Stimulated activated CD8-positive, alpha-beta memory T cell treated with anti-CD3 and anti-CD28 coated beads, Interleukin-2, amount 100 ng/mL, for 1 hour (primary cell): Measurements from ENCODE around the gene GAB3.
"Not testable (repeated sequence)": the region's sequence is repeated elsewhere in the genome, so short reads cannot be mapped to it uniquely, and the experiment has no call there.

Experiments used
- DNase-seq, 2 donors: peaks; one replicate each; pipeline ENCODE4 v3.0.0-alpha.2; 2020; ENCODE audit warnings: low read depth in 2 of 2

Gene GAB3

DNA sequence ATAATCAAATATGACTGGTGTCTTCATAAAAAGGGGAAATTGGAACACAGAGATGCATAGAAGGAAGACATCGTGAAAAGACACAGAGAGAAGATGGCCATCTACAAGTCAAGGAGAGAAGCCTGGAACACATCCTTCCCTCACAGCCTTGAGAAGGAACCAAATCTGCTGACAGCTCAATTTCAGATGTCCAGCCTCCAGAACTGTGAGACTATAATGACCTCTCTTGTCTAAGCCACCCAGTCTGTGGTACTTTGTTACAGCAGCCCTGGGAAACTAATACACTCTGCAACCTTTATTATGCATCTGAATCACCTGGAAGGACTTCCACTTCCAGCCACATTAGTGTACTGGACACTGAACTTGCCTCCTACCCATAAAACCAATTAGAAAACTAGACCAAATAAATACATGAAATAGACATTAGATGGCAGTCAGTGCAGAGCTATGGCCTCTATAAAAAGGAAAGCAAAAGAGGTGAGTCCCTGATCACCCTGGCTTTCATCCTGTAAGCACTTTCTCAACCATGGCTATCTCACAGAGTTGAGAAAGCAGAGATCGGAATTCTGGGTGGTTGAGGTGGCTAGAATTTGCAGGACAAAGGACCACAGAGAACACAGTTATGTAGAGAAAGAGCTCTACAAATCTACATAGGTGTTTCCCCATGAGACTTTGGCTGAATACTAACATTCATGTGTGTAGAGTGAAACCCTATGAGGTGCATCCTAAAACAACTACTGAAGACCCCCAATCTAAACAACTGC lies 25.7 kb downstream of the GAB3 start:
- DNase-seq: no peak

DNA sequence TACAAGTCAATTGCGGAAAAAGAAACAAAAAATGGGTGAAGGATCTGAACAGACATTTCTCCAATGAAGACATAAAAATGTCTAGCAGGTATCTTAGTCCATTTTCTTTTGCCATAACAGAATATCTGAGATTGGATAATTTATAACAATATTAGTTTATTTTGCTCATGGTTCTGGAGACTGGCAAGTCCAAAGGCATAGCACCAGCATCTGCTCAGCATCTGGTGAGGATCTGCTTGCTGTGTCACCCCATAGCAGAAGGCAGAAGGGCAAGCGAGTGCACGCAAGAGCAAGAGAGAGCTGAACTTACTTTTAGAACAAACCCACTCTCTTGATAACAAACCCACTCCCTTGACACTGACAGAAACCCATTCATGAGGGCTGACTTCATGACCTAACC lies 29.7 kb downstream of the GAB3 start:
- DNase-seq: no peak

DNA sequence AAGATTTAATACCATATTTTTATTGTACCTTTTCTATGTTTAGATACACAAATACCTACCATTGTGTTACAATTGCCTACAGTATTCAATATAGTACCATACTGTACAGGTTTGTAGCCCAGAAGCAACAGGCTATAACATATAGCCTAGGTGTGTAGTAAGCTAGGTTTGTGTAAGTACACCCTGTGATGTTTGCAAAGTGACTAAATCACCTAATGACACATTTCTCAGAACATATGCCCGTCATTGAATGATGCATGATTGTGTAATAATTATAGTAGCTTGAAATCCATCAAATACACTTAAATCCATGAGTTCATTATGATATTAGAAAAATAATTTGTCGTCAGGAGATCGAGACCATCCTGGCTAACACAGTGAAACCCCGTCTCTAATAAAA lies 30.8 kb downstream of the GAB3 start:
- no peak for DNase-seq

DNA sequence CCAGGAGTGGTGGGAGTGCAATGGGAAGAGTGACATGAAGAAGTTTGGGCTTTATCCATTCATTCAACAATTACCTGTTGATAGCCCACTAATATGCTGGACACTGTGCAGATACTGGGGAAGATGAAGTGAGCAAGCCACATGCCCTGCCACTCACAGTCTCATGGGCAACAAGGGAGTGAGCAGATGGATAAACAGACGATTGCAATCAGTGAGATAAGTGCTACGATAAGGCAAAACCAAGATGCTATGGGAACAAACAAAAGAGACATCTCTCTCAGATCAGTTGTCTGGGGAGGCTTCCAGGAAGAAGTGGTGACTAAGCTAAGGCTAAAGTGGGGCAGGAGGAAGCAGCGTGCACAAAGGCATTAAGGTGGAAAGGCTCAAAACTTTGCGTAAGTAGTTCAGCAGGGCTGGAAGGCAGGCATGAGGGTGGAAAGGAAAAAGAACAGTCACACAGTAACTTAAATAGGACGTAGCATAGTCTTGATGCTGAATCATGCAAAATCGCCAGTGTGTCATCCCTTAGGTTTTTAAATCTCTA lies 31.7 kb downstream of the GAB3 start:
- no peak for DNase-seq

DNA sequence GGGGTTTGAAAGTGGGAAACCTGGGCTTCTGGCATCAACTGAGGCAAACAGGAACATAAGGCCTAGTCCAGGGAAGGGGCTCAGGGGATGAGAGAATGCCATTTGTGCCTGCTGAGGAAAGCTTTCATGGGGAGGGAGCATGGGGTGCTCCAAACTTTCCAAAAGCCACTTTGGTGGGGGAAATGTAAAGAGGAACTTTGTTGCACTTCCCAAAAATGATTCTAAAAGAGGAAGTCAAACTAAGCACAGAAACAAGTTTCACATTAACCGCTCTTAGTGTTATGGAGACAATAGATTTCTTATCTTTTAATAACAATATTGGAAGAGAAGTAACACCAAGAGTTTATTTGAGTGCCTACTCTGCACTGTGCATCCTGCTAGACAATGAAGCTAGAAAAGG lies 32.3 kb downstream of the GAB3 start:
- DNase-seq: no peak

DNA sequence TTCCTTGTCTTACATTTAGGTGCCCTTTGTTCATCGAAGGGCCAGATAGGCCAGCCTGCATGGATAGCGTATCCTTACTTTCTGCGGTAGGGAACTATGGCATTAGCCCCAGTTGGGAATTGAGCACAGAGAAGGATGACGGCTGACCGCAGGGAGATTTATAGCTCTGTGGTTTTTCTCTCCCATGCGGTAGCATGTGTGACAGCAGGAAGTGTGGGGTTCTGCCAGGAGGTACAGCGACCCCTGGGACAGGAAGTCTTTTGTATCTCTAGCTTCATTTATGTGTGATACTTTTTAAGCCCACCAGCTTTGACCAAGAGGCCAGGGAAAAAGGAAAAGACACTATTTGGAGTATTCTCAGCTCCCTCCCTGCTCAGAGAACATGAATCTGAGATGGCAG lies 33.1 kb downstream of the GAB3 start:
- no peak for DNase-seq

DNA sequence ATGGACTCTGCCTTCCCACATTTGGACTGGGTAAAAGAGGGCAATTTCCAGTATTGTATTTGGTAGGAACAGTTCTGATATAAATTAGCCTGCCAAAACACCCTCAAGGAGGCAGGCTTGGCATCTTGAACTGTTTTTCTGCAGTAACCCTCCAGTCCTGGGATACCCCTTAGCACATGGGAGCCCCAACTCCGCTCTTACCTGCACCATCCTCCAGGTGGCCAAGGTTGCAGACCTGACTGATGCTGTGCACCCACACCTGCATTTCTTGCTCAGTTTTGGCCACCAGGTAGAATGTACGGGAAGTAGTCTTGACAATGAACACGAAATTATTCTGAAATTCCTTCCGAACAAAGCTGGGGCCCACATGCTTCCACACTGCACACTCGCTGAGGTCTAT lies 35.1 kb downstream of the GAB3 start:
- no peak for DNase-seq

DNA sequence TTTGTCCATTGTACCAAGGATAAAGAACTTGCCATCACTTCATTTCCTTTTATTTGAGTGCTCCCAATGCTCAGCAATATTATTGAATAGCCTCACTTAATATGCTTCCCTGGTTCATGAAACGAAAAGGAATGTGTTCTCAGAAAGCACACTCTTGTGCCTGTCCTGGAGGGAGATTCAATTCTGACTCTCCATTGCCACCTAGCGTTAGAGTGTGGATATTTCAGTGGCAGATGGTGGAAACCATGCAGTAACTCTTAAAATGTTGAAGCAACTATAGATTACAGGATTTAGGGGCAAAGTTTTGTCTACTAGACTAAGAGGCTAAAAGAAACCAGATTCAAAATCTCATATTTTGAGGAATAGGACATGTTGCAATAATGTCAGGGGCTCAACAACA lies 36.0 kb downstream of the GAB3 start:
- no peak for DNase-seq

DNA sequence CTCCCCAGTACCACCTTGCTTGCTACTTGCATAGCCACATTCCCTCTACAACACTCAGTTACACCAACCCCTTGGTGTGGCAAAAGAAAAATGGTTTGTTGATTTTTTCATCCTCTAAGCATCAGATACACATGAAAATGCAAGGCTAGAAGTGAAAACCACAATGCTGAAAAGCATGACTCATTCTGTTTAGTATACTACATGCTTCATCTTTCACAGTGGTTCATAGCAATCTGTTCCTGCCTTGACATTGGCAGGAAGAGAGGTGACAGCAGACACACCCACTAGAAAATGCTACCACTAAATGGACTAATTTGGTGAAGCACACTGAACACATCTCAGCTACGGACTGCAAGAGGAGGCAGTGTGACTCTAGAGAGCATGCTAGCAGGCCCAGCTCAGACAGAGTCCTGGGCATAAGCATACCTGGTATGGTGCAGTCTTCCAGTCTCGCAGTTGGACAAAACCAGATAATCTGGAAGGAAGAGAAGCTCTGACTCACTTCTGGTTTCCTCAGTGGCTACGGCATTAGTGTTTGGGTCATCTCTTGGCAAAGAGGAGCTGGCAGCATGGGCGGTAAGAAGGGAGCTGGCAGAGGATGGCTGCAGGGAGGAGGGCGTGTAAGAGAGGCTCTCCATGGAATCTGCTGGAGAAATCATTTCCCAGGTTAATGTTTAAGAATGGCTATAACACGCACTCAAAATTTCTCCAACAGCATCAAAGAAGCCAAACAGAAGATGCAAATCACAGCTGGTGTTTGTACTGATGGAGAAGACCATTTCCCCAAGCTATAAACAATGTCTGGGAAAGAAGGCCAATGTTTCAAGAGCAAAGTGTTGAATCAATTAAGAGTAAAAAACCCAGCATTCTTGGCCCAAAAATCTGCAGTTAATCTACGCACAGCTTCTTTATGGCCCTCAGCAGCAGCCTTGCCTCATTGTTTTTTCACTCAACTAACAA lies 37.8 kb downstream of the GAB3 start:
- no peak for DNase-seq

DNA sequence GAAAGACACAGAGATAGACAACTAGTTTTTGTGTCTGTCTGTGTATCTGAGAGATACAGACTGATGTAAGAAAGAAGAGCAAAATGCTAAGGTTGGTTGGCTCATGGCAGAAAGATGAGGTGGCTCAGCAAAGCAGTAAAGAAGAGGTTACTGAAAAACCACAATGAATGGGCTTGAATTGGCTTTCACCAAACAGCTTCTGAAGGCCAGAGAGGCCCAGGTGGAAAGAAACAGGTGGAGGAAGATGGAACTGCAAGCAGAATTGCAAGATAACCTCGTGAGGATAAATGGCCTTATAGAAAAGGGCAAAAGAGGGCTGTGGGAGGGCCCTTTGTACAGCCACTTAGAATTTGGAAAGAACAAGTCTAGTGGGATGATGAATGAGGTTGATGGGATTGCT lies 39.6 kb downstream of the GAB3 start:
- no peak for DNase-seq

DNA sequence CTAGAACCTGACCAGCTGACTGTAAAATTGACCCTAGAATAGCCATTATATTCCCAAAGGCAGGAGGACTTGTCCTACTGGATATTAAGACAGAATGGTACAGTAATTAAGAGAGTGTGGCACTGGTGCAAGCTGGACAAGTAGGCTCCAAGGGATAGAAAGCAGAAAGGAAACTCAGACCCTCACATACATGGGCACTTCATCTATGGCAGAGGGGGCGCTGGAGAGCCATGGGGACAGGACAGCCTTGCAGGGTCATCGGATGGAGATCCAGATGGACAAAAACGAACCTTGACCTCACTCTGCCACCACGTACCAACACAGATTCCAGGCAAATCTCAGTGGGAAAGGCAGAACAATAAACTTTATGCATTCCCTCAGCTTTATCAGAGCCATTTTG lies 40.6 kb downstream of the GAB3 start:
- DNase-seq: no peak

DNA sequence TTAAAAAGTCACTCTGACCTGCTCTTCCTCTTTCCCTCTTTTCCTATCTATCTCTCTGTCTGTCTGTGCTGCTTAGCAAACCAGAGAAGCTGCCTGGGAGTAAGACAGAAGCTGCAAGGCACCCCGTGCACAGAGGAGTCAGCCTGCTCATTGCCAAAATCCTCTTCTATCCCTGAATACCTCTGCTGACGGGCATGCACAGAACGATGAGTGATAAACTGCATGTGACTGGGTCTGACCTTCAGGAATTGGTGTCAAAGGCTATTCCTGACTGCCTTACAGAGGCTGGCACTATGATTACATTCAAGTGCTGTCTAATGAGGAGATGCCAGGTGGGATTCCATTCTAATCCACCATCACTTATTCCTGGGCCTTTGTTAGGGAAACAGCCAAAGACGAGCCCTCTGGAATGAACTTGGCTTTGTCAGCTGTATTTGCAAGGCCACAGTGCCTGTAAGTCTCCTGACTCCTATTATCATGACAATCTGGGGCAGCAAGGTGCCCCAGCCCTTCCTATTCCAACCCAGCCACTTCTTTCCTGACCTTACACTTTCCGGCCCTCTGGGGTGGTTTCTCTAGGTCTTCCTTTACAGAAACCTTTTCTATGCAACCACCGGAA lies 52.1 kb downstream of the GAB3 start:
- DNase-seq: no peak

DNA sequence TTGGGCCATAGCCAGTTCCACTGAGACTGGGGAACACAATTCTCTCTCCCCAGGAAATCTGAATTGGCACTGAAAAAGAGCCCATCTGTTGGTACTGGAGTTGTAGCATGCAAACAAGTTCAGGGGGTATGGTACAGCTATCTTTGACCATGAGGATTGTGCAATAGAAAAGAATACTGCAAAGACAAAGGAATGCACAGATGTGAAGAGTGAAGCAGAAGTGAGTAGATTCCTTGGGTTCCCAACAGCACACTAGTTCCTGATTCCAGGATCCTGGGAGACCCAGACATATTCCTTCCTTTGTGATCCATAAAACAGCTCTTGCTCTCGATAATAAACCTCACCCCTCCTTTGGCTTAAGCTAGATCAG lies 54.2 kb downstream of the GAB3 start:
- DNase-seq: no peak

DNA sequence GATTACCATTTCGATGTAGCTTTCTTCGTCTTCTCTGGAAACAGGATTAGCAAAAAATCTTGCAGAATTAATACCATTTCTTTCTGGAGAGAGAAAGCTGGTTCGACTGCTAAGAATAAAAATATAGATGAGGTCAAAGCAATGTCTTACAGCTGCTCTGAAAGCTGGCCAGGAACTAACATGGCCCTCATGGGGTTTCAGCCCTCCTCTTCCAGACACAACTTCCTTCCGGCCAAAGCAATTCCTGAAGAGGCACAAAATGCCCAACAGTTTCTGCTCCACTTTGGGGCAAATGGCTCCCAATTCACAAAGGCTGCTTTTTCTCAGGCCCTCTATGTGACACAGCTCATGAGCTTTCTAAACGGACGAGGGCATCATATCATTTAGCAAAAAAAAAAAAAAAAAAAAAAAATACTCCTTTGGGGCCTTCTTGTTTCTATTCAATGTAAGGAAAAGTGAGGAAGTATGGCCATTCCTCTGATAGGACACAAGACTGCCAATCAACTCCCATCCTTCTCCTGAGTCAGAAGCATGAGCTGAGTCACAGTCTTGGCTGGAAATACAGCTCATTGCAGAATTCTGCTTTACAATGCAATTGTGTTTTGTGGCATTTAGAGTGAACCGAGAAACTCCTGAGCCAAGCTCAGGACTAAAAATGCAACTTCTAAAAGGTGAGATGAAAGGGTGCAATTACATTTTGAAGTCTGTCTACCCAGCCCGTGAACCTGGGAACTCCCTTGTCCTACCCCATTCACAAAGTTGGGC lies 54.8 kb downstream of the GAB3 start:
- DNase-seq: no peak

DNA sequence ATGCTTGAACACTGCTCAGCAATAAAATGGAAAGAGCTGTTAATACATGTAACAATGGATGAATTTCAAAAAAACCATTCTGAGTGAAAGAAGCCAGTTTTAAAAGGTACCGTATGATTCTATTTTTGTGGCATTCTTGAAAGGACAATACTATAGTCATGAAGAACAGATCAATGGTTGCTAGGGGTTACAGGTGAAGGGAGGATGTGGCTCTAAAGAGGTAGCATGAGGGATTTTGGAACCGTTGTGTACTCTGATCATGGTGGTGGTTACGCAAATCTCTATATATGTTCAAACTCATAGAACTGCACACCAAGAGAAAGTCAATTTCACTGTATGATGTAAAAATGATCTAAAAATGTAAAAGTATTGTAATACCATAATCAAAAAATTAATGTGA lies 57.5 kb downstream of the GAB3 start:
- no peak for DNase-seq

DNA sequence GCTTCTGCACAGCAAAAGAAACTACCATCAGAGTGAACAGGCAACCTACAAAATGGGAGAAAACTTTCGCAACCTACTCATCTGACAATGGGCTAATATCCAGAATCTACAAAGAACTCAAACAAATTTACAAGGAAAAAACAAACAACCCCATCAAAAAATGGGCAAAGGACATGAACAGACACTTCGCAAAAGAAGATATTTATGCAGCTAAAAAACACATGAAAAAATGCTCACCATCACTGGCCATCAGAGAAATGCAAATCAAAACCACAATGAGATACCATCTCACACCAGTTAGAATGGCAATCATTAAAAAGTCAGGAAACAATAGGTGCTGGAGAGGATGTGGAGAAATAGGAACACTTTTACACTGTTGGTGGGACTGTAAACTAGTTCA lies 60.4 kb downstream of the GAB3 start:
- DNase-seq: not testable (repeated sequence)

DNA sequence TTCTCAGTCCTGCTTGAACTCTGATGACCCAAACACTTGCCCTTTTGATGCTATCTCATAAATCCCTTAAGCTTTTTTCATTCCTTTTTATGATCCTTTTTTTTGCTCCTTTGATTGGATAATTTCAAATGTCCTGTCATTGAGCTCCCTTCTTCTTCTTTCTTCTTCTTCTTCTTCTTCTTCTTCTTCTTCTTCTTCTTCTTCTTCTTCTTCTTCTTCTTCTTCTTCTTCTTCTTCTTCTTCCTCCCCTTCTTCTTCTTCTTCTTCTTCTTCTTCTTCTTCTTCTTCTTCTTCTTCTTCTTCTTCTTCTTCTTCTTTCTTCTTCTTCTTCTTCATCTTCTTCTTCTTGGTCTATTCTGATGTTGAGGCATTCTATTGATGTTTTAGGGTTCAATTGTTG lies 78.8 kb downstream of the GAB3 start:
- DNase-seq: not testable (repeated sequence)

DNA sequence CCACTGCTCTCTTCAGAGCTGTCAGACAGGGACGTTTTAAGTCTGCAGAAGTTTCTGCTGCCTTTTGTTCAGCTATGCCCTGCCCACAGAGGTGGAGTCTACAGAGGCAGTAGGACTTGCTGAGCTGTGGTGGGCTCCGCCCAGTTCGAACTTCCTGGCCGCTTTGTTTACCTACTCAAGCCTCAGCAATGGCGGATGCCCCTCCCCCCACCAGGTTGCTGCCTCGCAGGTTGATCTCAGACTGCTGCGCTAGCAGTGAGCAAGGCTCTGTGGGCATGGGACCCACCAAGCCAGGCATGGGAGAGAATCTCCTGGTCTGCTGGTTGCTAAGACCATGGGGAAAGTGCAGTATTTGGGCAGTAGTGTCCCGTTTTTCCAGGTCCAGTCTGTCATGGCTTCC lies 80.0 kb downstream of the GAB3 start:
- not testable (repeated sequence) for DNase-seq

DNA sequence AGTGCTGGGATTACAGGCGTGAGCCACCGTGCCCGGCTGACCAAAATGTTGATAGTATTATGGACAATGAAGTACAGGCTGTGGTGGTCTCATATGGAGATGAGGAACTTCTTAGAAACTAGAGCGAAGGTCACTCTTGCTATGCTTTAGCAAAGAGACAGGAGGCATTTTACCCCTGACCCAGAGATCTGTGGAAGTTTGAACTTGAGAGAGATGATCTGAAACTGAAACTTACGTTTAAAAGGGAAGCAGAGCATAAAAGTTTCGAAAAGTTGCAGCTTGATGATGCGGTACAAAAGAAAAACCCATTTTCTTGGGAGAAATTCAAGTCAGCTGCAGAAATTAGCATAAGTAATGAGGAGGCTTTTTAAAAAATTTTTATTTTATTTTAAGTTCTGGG lies 89.0 kb downstream of the GAB3 start:
- no peak for DNase-seq

DNA sequence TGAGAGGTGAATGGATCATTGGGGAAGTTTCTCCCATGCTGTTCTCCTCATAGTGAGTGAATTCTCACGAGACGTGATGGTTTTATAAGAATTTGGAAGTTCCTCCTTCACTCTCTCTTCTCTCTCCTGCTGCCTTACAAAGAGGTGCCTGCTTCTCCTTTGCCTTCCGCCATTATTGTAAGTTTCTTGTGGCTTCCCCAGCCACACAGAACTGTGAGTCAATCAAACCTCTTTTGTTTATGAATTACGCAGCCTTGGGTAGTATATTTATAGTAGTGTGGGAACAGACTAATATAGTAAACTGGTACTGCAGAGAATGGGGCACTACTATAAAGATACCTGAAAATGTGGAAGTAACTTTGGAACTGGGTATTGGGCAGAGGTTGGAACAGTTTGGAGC lies 89.7 kb downstream of the GAB3 start:
- no peak for DNase-seq

DNA sequence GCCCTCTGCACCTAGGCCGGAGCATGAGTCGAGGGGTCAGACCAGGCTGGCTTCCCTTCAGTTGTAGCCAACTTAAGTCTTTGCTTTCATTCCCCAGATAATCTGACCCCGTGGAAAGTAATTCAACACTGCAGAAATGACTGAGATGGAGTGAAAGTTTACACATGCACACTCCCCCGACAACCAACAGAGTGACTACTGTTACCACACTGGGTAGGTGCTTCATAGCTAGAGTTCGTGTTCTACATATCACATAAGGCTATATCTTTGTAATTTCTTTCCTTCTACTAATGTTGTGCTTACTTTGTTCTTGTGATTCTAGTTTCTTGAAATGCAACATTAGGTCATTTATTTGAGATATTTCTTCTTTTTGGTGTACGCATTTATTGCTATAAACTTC lies 90.3 kb downstream of the GAB3 start:
- no peak for DNase-seq

DNA sequence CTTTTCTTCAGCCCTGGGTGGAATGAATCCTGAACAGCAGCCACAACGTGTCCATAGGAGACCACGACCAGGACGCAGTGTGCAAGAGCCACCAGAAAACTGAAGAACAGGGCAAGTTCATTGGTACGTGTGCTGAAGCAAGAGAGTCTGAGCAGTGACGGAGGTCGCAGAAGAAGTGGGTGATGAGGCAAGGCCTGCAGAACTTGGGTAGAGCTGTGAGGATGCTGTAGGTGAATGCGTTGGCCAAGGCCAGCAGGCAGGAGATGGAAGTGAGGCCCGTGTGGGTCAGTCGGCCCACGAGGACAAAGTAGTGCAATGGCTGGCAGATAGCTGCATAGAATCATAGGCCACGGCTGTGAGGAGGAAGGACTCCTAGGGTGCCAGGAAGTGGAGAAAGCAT lies 91.9 kb downstream of the GAB3 start:
- DNase-seq: no peak
